Stimulated activated CD8-positive, alpha-beta memory T cell treated with anti-CD3 and anti-CD28 coated beads, Interleukin-15, amount 100 ng/mL, for 1 hour (primary cell): ENCODE measurements around the gene ZNF740.
A peak's percentile ranks its signal among the peaks of the same experiment; 100 is the strongest.
"Not testable (repeated sequence)": the region's sequence is repeated elsewhere in the genome, so short reads cannot be mapped to it uniquely, and the experiment has no call there.

ENCODE experiments used
- DNase-seq: peaks from one replicate; pipeline ENCODE4 v3.0.0-alpha.2; 2020; ENCODE audit warnings: low read depth

The ZNF740 gene

DNA sequence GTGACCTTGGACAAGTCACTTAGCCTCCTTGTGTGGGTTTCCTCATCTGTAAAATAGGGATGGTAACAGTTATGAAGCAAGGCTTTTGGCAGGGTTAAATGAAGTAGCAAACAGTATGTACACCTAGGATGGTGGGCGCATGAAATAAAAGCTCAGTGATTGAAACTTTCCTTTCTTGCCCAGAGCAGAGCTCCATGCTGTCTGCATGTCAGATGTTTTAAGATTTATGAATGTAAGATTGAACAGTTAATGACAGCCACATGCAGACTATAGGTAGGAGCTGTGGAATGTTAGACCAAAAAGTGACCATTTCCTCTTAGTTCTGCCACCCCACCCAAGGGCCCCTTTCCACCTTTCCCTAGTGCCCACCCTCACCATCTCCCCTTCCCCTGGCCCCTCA is 14.5 kb downstream of the ZNF740 start:
- no peak for DNase-seq

- no peak for DNase-seq
Observed at GRCh38 chr12:53195516-53196420, 15.2 kb downstream of the ZNF740 start.

GRCh38 chr12:53196486-53196885 is 16.0 kb downstream of the ZNF740 start:
- no peak for DNase-seq

- no peak for DNase-seq
Observed at GRCh38 chr12:53197011-53197640, 16.6 kb downstream of the ZNF740 start.

DNA sequence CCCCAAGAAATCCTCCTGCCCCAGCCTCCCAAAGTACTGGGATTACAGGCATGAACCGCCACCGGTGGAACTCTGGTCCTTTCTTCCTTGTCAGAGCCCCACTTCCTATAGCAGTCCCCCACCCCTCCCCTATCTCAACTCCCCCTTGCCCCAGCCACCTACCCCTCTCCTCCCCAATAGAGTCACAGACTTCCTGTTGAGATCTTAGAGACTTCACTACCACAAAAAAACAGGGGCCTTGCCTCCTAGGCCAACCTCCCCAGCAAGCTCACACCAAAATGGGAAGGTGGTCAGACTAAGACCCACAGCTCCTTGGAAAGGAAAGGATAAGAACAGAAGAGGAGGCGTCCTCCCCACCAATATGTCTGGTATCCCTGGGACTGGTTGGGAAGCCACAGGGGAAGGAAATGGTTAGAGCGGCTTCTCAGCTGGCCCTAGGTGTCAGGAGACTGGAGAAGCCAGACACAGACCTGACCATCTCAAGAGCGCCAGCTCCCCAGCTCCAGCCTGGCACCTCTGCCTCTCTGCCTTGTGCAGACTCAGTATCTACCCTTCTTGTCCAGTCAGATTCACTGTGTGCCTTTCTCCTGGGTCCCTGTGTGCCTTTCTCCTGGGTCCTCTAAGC is 18.1 kb downstream of the ZNF740 start:
- no peak for DNase-seq

DNA sequence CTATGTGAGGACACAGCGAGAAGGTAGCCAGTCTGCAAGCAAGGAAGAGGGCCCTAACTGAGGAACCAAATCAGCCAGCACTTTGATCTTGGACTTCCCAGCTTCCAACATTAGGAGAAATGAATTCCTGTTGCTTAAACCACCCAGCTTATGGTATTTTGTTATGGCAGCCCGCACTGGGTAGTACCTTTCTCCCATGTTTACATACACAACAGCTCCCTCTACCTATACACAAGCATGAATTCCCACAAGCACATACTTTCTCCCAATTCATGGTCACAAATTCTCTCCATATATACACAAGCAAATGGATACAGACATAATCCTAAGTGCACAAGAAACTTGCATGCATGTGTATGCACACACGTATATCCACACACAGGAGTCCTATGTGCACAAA is 19.2 kb downstream of the ZNF740 start:
- no peak for DNase-seq

- no peak for DNase-seq
Observed at GRCh38 chr12:53200107-53200457, 19.6 kb downstream of the ZNF740 start.

GRCh38 chr12:53200458-53201176 is 20.1 kb downstream of the ZNF740 start:
- DNase-seq = no peak

DNA sequence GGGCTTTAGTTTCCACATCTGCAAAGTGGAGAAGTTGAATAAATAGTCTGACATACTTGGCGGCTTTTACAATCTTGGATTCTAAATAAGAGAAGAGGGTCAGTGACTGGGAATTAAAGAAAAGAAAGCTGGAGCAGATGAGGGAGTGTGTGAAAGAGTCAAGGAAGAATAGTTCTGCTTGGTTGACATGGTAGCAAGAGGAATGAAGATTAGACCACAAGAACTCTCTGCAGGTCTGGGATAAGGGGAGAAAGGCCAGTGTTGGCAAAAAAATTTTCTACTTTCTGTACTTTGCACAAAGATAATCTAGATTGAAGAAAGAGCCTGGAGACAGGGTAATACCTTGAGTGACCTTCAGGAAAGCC is 20.6 kb downstream of the ZNF740 start:
- no peak for DNase-seq

GRCh38 chr12:53201639-53202038 is 21.1 kb downstream of the ZNF740 start:
- DNase-seq = no peak

DNA sequence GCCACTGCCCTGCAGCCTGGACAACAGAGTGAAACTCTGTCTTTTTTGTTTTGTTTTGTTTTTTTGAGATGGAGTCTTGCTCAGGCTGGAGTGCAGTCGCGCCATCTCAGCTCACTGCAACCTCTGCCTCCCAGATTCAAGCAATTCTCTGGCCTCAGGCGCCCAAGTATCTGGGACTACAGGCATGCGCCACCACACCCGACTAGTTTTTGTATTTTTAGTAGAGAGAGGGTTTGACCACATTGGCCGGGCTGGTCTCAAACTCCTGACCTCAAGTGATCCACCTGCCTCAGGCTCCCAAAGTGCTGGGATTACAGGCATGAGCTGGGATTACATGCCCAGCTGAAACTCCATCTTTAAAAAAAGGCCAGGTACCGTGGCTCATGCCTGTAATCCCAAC is 21.8 kb downstream of the ZNF740 start:
- not testable (repeated sequence) for DNase-seq

- no peak for DNase-seq
Observed at GRCh38 chr12:53204351-53204750, 23.8 kb downstream of the ZNF740 start.

DNA sequence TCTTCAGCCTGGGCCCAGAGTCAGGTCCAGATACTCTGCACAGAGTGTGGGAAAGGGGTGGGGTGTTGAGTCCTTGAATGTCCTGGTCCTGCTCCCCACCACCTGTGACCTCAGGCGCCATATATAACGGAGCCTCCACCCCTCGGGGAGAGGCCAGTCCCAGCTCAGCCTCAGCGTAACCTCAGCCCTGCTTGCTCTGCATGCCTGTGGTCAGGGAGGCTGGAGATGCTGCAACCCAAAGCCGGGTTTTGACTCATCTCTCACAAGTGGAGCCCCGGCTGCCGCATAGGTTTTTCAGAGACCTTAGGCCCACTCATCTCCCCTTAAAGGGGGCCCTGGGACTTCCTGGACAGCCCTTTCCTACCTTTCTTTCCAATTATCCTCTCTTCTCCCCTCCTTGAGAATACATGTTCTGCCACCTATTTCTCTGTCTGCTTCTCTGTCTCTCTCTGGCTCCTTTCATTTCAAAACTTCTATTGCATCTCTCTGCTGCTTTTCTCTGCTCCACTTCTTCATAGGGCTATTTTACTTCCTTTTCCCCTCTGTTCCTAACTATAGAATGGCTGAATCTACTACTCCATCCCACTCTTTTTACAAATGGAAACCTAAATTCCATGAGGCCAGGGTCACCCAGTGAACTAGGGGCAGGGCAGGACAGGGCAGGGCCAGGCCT is 25.4 kb downstream of the ZNF740 start:
- DNase-seq = no peak

GRCh38 chr12:53207042-53207441 is 26.5 kb downstream of the ZNF740 start, which contains the start of gene ITGB7:
Gene ITGB7, minus strand, starts transcription at chr12:53207251. Its CDS starts 6,808 bp downstream, at chr12:53200443.
- DNase-seq = peak; percentile 34

- no peak for DNase-seq
Observed at GRCh38 chr12:53208435-53208834, 27.9 kb downstream of the ZNF740 start.

- DNase-seq = no peak
Observed at GRCh38 chr12:53208877-53209463, 28.4 kb downstream of the ZNF740 start.

GRCh38 chr12:53210843-53211242 is 30.3 kb downstream of the ZNF740 start:
- no peak for DNase-seq

GRCh38 chr12:53211476-53212381 is 31.2 kb downstream of the ZNF740 start:
- DNase-seq = no peak

- DNase-seq = no peak
Observed at GRCh38 chr12:53212931-53213330, 32.4 kb downstream of the ZNF740 start.

- DNase-seq = peak; percentile 73
Observed at GRCh38 chr12:53213348-53213747, 32.8 kb downstream of the ZNF740 start.
